ENCODE measurements around the gene CXCL6.

DNA sequence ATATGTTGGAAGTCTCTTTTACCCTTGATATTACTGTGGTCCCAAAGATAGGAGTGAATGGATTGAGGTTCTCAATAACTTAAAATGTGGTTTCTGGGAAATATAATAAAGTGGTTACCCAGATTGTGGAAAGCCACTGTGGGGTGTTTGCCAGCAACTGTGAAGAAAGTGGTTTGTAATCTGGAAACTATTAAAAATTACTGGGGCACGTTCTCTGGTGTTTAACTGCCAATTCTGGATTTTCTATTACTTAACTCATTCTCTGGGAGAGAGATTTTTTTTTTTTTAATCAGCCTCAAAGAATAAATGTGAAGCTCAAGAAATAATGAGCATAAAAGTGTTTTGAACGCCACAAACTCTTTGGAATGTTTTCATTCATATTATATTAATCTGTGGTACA lies 4.9 kb upstream of the CXCL6 start:
- TF ChIP-seq, protein P1, sequence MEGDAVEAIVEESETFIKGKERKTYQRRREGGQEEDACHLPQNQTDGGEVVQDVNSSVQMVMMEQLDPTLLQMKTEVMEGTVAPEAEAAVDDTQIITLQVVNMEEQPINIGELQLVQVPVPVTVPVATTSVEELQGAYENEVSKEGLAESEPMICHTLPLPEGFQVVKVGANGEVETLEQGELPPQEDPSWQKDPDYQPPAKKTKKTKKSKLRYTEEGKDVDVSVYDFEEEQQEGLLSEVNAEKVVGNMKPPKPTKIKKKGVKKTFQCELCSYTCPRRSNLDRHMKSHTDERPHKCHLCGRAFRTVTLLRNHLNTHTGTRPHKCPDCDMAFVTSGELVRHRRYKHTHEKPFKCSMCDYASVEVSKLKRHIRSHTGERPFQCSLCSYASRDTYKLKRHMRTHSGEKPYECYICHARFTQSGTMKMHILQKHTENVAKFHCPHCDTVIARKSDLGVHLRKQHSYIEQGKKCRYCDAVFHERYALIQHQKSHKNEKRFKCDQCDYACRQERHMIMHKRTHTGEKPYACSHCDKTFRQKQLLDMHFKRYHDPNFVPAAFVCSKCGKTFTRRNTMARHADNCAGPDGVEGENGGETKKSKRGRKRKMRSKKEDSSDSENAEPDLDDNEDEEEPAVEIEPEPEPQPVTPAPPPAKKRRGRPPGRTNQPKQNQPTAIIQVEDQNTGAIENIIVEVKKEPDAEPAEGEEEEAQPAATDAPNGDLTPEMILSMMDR (conservative IDR thresholded peaks at IDR 0.05; ENCODE audit: low read length): no peak
- TF ChIP-seq EZH2phosphoT487 (IDR thresholded peaks at IDR 0.05; ENCODE audit: borderline replicate concordance): no peak
